HCT116 (cell line): Measurements from ENCODE around the gene PTTG1IP. TPM values are rescaled to one million over a fixed set of nuclear protein-coding genes. Genes with fewer than 3 reads are reported as not detected.

ENCODE experiments used
- ATAC-seq: fragments of 200-7000 bp; cut with Tn5 transposase; 2 replicates; pipeline ENCODE4 v1.9.1; 2020; ENCODE audit warnings: mild to moderate bottlenecking, moderate library complexity
- BruUV-seq: library from RNA; stranded (reverse); fragments of 400-500 nt; replicated peaks from 2 replicates; lab custom pipeline; 2021; lab: Mats Ljungman, UMichigan
- CTCF ChIA-PET: fragments of 300-600 bp; sonication (Branson Sonifier 250); formaldehyde crosslinking; loops from one replicate; lab custom pipeline; 2021; ENCODE audit warnings: antibody characterized with exemption; lab: Charles Lee
- POLR2A ChIA-PET: fragments of 300-600, 350-600 bp; sonication (Branson Sonifier 250); formaldehyde crosslinking; loops from one replicate; lab custom pipeline; 2021; ENCODE audit warnings: antibody characterized with exemption; lab: Charles Lee
- RAD21 ChIA-PET, 2 experiments: fragments of 300-600 bp; sonication (Branson Sonifier 250); formaldehyde crosslinking; loops; one replicate each; lab custom pipeline; 2023; ENCODE audit warnings: low total read pairs in 2 of 2; ENCODE audit not compliant: uncharacterized antibody in 2 of 2, unreplicated experiment in 2 of 2, low non-redundant PET in 1 of 2; lab: Charles Lee
- DNase-seq: peaks from one replicate; pipeline ENCODE4 v3.0.0-alpha.2; 2010; ENCODE audit warnings: low read depth, low spot score
- H2AFZ ChIP-seq: fragments of 200-600 bp; shearing (Covaris generic), sonication (generic); 2 replicates; pipeline ENCODE4 v1.6.1; 2017; ENCODE audit warnings: low read depth, mixed run types, mixed read lengths, antibody characterized with exemption, low read length; ENCODE audit not compliant: poor library complexity, severe bottlenecking
- H3K27ac ChIP-seq: 2 replicates; pipeline ENCODE4 v1.5.1; 2012; ENCODE audit warnings: low read depth, low read length
- H3K27me3 ChIP-seq: fragments of 200-600 bp; sonication (generic); 2 replicates; pipeline ENCODE4 v1.6.1; 2016; ENCODE audit warnings: mixed run types, low read length, mixed read lengths; ENCODE audit not compliant: insufficient read depth
- H3K36me3 ChIP-seq, 2 experiments: fragments of 200-500 bp in 1 of 2; fragments of 200-600 bp in 1 of 2; sonication (Bioruptor generic) in 1 of 2; sonication (generic) in 1 of 2; 2 replicates each; pipeline versions ENCODE4 v1.5.1 to v1.6.1; 2014 to 2016; ENCODE audit warnings: low read length in 2 of 2, inconsistent platforms in 1 of 2, mixed read lengths in 1 of 2, mixed run types in 1 of 2; ENCODE audit not compliant: insufficient read depth in 2 of 2, control insufficient read depth in 1 of 2
- H3K4me1 ChIP-seq, 2 experiments: fragments of 200-600 bp in 1 of 2; sonication (generic) in 1 of 2; 2 replicates each; pipeline versions ENCODE4 v1.5.1 to v1.6.1; 2012 to 2017; ENCODE audit warnings: low read length in 2 of 2, inconsistent platforms in 1 of 2, mild to moderate bottlenecking in 1 of 2, mixed read lengths in 1 of 2, mixed run types in 1 of 2, moderate library complexity in 1 of 2; ENCODE audit not compliant: insufficient read depth in 2 of 2, control insufficient read depth in 1 of 2
- H3K4me2 ChIP-seq: fragments of 200-600 bp; sonication (generic); 2 replicates; pipeline ENCODE4 v1.6.1; 2017; ENCODE audit warnings: mixed run types, low read length, mixed read lengths
- H3K4me3 ChIP-seq, 2 experiments: fragments of 200-600 bp in 1 of 2; sonication (generic) in 1 of 2; replicated peaks in 1 of 2; 2 replicates each; pipeline ENCODE4 v1.5.1; 2011 to 2016; ENCODE audit warnings: low read length in 2 of 2, control low read depth in 1 of 2, low read depth in 1 of 2, mild to moderate bottlenecking in 1 of 2, mixed read lengths in 1 of 2, mixed run types in 1 of 2
- H3K79me2 ChIP-seq: fragments of 200-600 bp; sonication (generic); 2 replicates; pipeline ENCODE4 v1.6.1; 2017; ENCODE audit warnings: mild to moderate bottlenecking, mixed run types, low read length, moderate library complexity, mixed read lengths; ENCODE audit not compliant: insufficient read depth
- H3K9ac ChIP-seq: fragments of 200-600 bp; sonication (generic); 2 replicates; pipeline ENCODE4 v1.6.1; 2016; ENCODE audit warnings: low read length, mixed read lengths
- H3K9me2 ChIP-seq: fragments of 200-600 bp; sonication (generic), shearing (Covaris generic); 2 replicates; pipeline ENCODE4 v1.6.1; 2017; ENCODE audit warnings: mixed run types, mild to moderate bottlenecking, moderate library complexity; ENCODE audit not compliant: insufficient read depth
- H3K9me3 ChIP-seq, 2 experiments: fragments of 200-500 bp in 1 of 2; fragments of 200-600 bp in 1 of 2; sonication (Bioruptor generic) in 1 of 2; sonication (generic) in 1 of 2; 2 replicates each; pipeline ENCODE4 v1.6.1; 2014 to 2017; ENCODE audit warnings: low read length in 2 of 2, mixed read lengths in 2 of 2, inconsistent platforms in 1 of 2, low read depth in 1 of 2, mild to moderate bottlenecking in 1 of 2, mixed run types in 1 of 2, moderate library complexity in 1 of 2; ENCODE audit not compliant: control insufficient read depth in 1 of 2, insufficient read depth in 1 of 2
- H4K20me1 ChIP-seq: fragments of 200-600 bp; sonication (generic), shearing (Covaris generic); 2 replicates; pipeline ENCODE4 v1.6.1; 2017; ENCODE audit warnings: mixed run types, mild to moderate bottlenecking, moderate library complexity; ENCODE audit not compliant: insufficient read depth
- ATF3 ChIP-seq: IDR thresholded peaks from 2 replicates; pipeline ENCODE4 v1.6.1; 2012
- CBX3 ChIP-seq: IDR thresholded peaks from 2 replicates; pipeline ENCODE4 v1.6.1; 2012; ENCODE audit warnings: low read depth
- CEBPB ChIP-seq: IDR thresholded peaks from 2 replicates; pipeline ENCODE4 v1.6.1; 2012; ENCODE audit warnings: low read depth
- CTCF ChIP-seq, 3 experiments: fragments of 200-600 bp in 1 of 3; sonication (generic) in 1 of 3; IDR thresholded peaks in 2 of 3; conservative IDR thresholded peaks in 1 of 3; 2 replicates each; pipeline ENCODE4 v1.5.1; 2012 to 2017; ENCODE audit warnings: low read depth in 2 of 3, low read length in 2 of 3, antibody characterized with exemption in 1 of 3, borderline replicate concordance in 1 of 3, control low read depth in 1 of 3, mild to moderate bottlenecking in 1 of 3, mixed read lengths in 1 of 3, mixed run types in 1 of 3, moderate library complexity in 1 of 3; ENCODE audit not compliant: insufficient read depth in 1 of 3
- ELF1 ChIP-seq: IDR thresholded peaks from 2 replicates; pipeline ENCODE4 v1.6.1; 2012; ENCODE audit warnings: low read depth, borderline replicate concordance
- EZH2 ChIP-seq: fragments of 200-600 bp; sonication (generic); IDR thresholded peaks from 2 replicates; pipeline ENCODE4 v1.6.1; 2017; ENCODE audit warnings: antibody characterized with exemption, mixed run types
- EZH2phosphoT487 ChIP-seq: fragments of 200-600 bp; IDR thresholded peaks from 2 replicates; pipeline ENCODE4 v1.6.1; 2018; ENCODE audit warnings: antibody characterized with exemption, borderline replicate concordance
- FOSL1 ChIP-seq: IDR thresholded peaks from 2 replicates; pipeline ENCODE4 v1.6.1; 2012; ENCODE audit warnings: low read depth
- JUND ChIP-seq: IDR thresholded peaks from 2 replicates; pipeline ENCODE4 v1.6.1; 2012
- MAX ChIP-seq: IDR thresholded peaks from 2 replicates; pipeline ENCODE4 v1.6.1; 2012
- POLR2A ChIP-seq: IDR thresholded peaks from 2 replicates; pipeline ENCODE4 v1.7.0; 2011; ENCODE audit warnings: borderline replicate concordance; ENCODE audit not compliant: insufficient read depth, insufficient read length; ENCODE audit errors: extremely low read depth
- RAD21 ChIP-seq: IDR thresholded peaks from 2 replicates; pipeline ENCODE4 v1.6.1; 2012; ENCODE audit warnings: low read depth, mild to moderate bottlenecking
- REST ChIP-seq: IDR thresholded peaks from 2 replicates; pipeline ENCODE4 v1.6.1; 2012; ENCODE audit warnings: low read depth
- SP1 ChIP-seq: IDR thresholded peaks from 2 replicates; pipeline ENCODE4 v1.6.1; 2012; ENCODE audit warnings: low read depth
- SRF ChIP-seq: IDR thresholded peaks from 2 replicates; pipeline ENCODE4 v1.6.1; 2012; ENCODE audit warnings: low read depth
- ZBTB33 ChIP-seq: IDR thresholded peaks from 2 replicates; pipeline ENCODE4 v1.6.1; 2011; ENCODE audit warnings: mild to moderate bottlenecking, low read length, moderate library complexity; ENCODE audit not compliant: insufficient replicate concordance; ENCODE audit errors: extremely low read depth
- ZFX ChIP-seq: fragments of 450-650 bp; IDR thresholded peaks from 2 replicates; pipeline ENCODE4 v1.6.1; 2017
- ZNF274 ChIP-seq: fragments of 200-500 bp; sonication (Bioruptor generic); IDR thresholded peaks from 2 replicates; pipeline ENCODE4 v1.6.1; 2014; ENCODE audit warnings: mild to moderate bottlenecking, low read depth, low read length, inconsistent platforms
- intact Hi-C: fragments of 100-400 bp; cut with micrococcal nuclease; formaldehyde crosslinking; loops from 2 replicates; pipeline ENCODE4 v1.10.0; 2022
- total RNA-seq: library from RNA; stranded (reverse); gene quantifications from one replicate; pipeline ENCODE4 v1.2.1, GENCODE V29; 2021; ENCODE audit not compliant: unreplicated experiment

Gene PTTG1IP
- total RNA-seq, 1 experiment from 2014 or later: 83.4 TPM

GRCh38 chr21:44810779-44811178 lies 62.7 kb downstream of the PTTG1IP start:
- Histone ChIP-seq H3K9me3 (no peaks in the 10 kb centered on the region), H3K4me1 (no peaks in the 10 kb centered on the region), H3K9ac (no peak overlapping the region), H3K27ac (no peak overlapping the region), H2AFZ (no peak overlapping the region), H3K36me3 (no peaks in the 10 kb centered on the region; a peak in 1 of 4 replicates), H3K79me2 (no peaks in the 10 kb centered on the region), H4K20me1 (no peaks in the 10 kb centered on the region), H3K4me3 (no peak overlapping the region), H3K27me3 (no peaks in the 10 kb centered on the region), H3K4me2 (no peak overlapping the region), H3K9me2 (no peaks in the 10 kb centered on the region)
- CTCF ChIA-PET: no interaction called here
- DNase-seq (no peak), ATAC-seq (no peak)
- BruUV-seq: no TSS peak
- POLR2A ChIA-PET: no interaction called here
- intact Hi-C loops: no loop called here
- RAD21 ChIA-PET: no interaction called here
- no peak for TF ChIP-seq CEBPB
- no peak for TF ChIP-seq ATF3
- no peak for TF ChIP-seq RAD21
- no peak for TF ChIP-seq FOSL1
- TF ChIP-seq POLR2A: no peak
- no peak for TF ChIP-seq JUND
- TF ChIP-seq ZNF274: no peak
- TF ChIP-seq EZH2phosphoT487: no peak
- TF ChIP-seq MAX: no peak
- no peak for TF ChIP-seq SRF
- no peak for TF ChIP-seq REST
- no peak for TF ChIP-seq EZH2
- TF ChIP-seq ZBTB33: no peak
- no peak for TF ChIP-seq ELF1
- TF ChIP-seq CBX3: no peak
- no peak for TF ChIP-seq SP1
- TF ChIP-seq CTCF (IDR thresholded peaks at IDR 0.05 in 2 of 3, conservative IDR thresholded peaks at IDR 0.05 in 1 of 3; ENCODE audit: borderline replicate concordance in 1 of 3, insufficient read depth in 1 of 3, low read depth in 2 of 3, low read length in 2 of 3): no peak
- no peak for TF ChIP-seq ZFX
